ENCODE measurements around the gene RELL1.

RELL1 gene

DNA sequence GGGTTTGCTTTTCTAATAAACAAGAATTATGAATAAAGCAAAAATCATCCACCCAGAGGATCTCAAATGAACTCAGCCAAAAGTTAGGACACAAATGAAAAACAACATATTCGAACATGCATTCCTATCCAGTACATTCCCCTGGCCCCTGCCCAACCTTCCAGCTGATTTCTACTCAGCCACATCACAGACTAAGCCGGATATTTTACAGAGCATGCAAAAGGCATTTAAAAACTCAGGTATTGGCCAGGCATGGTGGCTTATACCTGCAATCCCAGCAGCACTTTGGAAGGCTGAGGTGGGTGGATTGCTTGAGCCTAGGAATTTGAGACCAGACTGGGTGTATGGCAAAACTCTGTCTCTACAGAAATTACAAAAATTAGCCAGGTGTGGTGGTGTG lies 54.6 kb downstream of the RELL1 start:
- no peak for DNase-seq

DNA sequence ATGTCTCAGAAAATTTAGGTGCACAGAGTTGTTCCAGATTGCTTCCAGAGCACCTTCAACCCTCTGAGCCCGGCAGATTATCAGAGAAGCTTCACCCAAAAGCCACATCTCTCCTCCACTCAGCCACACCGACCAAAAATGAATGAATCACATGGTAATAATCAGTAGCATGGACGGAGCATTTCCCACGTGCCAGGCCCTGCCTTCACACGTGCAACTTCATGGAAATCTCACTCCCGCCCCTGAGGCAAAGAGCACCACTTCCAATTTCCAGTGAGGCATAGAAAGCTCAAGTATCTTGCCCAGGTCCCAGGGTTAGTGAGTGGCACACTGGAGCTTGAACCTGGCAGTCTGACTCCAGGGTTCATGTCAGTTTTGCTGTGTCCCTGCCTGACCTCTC lies 56.5 kb downstream of the RELL1 start:
- no peak for DNase-seq

DNA sequence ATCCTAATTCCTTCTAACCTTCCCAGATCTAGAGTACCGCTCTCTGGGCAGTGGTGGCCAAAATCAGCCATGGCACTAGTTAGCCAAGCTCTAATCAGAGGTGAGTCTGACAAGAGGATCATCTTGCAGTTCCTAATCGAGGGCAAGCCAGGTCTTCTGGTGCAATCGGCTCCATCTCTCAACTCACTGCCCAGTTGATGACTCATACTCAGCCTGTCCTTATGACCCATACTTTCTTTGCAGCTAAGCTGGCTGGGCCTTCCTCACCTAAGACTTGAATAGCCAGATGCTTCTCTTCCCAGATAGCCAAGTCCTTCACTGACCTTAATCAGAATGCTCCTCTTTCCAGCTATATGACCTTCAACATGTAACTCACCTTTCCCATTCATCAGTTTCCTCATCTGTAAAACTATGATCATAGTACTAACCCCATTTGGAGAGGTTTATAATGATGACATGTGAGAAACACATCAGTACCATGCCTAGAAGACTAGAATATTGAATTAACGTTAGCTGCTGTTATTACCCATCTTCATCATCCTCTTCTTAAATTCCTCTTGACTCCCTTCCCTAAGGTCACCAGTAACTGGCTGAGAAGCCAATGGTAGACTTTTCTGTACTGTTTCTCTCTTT lies 57.1 kb downstream of the RELL1 start:
- no peak for DNase-seq

DNA sequence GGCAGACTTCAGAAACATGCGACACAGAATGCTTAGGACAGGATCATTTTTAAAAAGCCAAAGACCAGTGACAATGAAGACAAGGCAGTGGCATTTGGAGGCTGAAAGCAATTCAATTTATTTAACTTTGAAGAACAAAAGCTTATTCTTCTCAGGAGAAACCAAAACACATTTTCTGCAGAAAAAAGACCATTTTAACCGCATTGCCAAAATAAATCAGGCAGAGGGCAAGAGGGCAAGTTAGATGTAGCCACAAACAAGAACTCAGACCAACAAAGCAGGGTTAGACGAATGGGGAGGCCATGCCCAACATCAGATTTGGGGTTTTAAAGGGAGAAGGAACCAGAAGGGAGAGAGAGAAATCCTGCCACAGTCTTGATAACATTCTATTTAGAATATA lies 58.9 kb downstream of the RELL1 start:
- no peak for DNase-seq

DNA sequence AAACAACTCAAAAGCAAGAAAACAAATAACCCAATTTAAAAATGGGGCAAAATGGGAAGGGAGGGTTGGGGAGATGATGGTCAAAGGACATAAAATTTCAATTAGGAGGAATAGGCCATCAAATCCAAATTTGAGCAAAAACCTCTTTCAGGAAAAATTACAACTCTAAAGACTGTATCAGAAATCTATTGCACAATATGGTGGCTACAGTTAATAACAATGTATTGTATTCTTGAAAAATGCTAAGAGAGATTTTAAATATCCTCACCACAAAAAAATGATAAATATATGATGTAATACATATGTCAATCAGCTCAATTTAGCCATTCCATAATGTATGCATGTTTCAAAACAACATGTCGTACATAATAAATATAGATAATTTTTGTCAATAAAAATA lies 60.7 kb downstream of the RELL1 start:
- no peak for DNase-seq

DNA sequence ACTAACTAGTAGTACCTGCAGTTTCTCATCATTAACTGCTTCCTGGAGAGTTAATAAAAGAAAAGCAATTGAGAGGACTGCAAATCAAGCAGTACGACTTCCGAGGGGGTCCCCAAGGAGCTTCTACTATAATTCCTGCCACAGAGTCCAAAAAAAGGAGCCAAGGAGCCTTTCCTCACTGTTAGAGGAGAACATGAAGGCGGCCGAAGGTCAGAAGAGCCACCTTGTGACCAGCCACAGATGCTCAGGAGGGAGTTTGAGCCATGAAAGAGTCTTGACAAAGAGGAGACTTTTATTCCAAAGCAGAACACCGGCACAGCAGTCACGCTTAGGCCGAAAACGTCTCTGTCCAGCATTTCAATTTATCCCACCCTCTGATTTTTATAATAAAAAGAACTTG lies 62.2 kb downstream of the RELL1 start:
- no peak for DNase-seq

DNA sequence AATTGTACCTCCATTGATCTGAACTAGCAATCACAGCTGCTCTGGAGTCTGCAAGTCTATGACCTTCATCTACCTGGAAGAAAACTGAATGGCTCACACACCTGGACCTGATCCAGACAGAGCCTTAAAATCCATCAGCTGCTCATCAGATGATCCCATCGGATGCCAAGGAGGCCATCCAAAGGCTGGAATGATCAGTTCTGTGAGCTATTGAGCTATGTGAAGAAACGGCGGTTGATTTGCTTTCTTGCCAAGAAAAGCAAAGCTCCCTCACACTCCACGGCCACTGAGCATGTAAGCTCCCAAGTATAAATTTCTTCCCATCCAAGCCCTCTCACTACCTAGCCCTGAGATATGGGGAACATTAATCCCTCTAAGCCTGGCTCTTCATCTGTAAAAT lies 63.1 kb downstream of the RELL1 start:
- no peak for DNase-seq

DNA sequence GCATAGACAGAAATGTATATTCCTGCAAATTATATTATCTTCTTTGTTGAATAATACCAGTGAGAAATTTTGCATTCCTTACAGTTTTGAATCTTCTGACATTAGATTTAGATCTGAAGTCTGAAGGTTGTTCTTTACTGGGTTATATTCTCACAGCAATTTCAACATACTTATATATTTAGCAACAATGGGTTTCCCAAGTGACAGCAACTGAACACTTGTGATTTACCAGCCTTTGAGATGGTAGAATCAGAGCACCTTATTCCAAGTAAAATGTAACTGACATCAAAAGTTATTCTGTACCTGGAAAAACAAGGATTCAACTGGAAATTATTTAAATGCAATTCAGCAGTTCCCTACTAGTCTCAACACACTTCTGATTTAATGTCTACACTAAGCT lies 66.0 kb downstream of the RELL1 start:
- no peak for DNase-seq

DNA sequence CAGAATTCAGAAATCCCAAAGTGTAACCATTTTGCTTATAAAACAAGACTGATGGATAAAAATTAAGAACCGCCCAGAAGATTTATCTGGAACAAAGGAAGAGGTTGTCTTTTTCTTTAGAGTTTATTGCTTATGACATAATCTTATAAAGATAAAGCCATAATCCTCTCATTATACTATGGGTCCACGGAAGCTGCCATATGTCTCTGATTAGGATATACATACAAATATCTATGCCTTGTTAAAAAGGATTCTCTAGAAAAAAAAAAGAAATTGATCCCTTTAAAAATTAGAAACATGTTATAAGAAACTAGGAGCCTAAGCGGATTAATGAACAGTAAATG lies 70.5 kb downstream of the RELL1 start:
- DNase-seq: no peak

DNA sequence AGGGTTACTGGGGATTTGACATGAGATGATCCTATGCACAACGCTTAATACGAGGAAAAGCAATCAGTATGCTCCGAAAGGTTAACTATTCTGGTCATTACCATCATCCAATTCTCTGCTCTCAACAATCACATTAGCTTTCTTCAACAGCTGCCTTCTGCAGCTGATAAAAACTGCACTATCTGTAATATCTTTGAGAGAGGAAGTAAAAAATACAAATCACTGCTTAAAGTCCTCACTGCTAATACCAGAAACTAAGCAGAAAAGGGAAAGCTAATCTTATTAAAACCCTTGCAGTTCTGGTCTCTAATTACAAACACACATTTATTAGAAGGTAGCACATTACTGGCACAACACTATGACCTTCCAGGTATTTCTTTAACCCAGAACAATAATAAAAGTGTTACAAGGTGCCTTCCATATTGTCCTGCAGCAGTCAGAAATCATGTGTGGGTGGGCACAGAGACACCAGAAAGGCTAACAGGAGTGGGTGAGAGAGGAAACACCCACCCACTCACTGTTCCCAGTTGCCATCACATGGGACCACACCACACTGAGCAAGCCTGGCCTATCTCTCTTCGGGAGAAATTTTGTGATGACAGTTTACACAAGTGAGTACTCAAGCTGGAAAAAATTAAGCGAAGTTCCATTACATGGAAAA lies 71.0 kb downstream of the RELL1 start:
- DNase-seq: no peak

DNA sequence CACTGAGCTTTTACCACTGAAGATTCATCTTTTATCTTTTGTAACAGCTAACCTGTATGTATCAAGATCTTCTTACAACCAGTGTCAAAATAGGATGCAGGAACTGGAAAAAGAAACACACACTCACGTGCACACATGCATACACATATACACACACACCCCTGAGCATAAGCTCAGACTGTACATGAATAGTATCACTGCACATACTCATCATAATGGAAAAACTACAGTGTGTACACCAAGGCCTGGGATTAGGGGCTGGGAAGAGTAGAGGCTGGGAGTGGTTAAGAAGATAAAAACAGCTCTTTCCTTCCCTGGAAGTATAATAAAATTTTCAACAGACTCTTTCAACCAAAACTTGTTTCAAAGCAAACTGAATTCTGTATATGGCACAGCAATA lies 73.4 kb downstream of the RELL1 start:
- no peak for DNase-seq

DNA sequence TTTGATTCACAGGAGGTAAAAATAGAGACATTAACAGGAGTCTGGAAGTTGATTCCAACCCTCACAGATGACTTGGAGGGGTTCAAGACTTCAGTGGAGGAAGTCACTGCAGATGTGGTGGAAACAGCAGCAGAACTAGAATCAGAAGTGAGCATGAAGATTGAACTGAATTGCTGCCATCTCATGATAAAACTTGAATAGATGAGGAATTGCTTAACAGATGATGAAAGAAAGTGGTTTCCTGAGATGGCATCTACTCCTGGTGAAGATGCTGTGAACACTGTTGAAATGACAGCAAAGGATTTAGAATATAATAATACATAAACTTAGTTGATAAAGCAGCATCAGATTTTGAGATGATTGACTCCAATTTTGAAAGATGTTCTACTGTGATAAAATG lies 76.5 kb downstream of the RELL1 start:
- DNase-seq: no peak

DNA sequence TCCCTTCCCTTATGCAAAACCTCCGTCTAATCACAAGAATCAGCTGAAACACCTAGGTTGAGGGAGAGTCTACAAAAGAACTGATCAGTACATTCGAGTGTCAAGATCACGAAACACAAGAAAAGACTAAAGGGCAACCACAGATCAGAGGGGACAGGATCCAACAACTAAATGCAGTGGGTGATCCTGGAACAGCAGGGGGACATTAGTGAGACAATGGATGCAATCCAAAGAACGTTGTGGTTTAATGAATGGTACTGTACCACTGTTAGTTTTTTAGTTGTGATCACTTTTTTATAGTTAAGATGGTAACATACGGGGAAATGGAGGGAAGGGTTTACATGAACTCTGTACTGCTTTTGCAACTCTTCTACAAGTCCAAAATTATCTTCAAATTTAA lies 79.2 kb downstream of the RELL1 start:
- DNase-seq: no peak

DNA sequence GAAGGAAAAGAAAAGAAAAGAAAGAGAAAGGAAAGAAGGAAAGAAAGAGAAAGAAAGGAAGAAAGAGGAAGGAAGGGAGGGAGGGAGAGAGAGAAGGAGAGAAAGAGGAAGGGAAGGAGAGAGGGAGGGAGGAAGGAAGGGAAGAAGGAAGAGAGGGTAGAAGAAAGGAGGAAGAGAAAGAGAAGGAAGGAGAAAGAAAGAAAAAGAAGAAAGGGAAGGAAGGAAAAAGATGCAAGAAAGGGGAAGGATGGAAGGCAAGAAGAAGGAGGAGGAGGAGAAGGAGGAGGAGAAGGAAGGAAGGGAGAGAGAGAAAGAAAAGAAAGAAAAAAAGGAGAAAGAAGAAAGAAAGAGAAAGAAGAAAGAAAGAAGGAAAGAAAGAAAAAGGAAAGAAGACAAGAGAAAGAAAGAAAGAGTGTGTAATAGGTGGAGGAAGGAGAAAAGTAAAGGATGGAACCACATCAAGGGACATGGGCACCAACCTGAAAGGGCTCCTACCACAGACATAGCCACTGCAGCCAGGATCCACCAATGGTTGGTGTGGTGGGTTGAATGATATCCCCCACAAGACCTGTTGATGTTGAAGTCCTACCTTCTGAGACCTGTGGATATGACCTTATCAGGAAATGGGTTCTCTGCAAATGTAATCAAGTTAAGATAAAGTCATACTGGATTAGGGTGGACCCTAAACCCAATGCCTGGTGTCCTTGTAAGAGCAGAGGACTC lies 80.2 kb downstream of the RELL1 start:
- DNase-seq: no peak

DNA sequence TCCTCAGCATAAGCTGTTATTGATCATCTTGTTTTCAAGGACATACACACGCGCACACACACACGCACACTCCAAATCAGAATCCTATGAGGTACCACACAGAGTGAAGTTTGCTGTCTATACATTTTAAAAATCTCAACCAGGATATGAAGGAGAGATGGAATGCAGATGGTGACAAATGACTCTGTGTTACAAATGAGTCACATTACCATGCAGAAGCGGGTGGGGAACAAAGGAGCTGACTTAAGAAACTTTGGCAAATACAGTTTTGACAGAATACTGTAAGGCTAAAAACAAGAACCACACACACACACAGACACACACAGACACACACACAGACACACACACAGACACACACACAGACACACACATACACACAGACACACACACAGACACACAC lies 81.7 kb downstream of the RELL1 start:
- no peak for DNase-seq

DNA sequence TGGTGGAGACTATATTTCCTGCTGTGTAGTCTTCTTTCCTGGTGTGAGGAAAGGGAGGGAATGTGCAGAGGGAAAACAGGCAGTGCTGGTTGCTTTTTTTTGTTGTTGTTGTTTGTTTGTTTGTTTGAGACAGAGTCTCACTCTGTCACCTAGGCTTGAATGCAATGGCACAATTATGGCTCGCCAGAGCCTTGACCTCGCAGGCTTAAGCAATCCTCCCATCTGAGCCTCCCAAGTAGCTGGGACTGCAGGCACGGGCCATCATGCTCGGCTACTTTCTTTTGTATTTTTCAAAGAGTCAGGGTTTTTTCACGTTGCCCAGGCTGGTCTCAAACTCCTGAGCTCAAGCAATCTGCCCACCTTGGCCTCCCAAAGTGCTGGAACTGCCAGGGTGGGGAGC lies 82.5 kb downstream of the RELL1 start:
- DNase-seq: no peak

DNA sequence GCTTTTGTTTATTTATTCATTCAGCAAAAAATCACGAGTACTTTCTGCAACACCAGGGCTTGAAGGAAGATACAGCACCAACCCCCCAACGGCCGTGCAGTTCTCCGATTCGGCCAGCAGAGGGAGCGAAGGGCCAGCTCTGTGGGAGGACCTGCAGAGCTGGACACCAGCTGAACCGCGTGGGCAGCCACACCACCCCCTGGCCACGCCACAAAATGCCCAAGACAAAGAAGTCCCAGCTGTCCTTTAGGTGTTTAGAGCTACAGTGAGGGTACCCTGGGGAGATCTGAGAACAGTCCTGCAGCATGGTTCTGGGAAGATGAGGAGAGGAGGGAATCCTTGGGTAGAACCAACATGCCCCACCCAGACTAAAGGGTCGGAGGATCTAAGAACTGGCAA lies 83.1 kb downstream of the RELL1 start:
- peak; percentile 13 for DNase-seq

DNA sequence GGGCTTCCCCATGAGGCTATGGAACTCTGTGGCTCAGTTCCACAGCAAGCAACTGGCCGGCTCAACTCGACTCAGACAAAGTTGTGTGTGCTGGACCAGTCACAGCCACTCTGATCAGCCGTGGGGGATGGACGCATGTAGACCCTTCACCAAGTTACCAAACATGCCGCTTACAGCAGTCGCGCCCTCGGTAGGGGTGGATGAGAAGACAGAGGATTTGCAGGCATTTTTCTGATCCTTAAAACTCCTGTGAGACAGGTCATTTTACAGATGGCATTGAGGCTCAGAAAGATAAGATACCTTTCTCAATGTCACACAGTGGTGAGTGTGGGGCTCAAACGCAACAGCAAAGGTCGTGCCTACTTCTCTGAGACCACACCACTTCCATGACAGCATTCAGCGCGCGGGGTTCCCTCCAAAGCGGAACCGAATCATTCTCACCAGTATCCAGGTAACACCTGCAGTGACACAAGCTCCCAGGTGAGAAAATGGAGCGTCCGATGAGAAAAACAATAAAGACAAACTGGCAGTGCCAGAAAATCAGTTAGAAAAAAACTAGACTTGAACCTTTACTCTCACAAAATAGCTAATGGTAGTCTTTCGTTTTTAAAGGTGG lies 83.6 kb downstream of the RELL1 start:
- no peak for DNase-seq

DNA sequence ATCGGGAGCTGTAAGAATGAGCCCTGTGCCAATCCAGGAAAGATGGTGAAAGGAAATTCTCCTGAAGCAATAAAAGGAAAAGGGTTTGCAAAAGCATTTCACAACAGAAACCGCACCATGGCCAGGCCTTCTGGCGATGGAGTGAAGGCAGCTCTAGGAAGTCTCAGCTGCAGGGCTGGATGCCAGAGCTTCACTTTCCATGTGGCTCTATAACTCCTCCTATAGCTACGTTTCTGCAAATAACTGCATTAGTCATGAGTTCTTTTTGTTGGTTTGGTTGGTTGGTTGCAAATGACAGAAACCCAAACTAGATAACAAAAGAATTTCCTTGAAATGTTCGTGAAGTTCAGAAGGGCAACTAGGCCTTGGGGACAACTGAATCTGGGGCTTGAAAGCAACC lies 84.6 kb downstream of the RELL1 start:
- no peak for DNase-seq

DNA sequence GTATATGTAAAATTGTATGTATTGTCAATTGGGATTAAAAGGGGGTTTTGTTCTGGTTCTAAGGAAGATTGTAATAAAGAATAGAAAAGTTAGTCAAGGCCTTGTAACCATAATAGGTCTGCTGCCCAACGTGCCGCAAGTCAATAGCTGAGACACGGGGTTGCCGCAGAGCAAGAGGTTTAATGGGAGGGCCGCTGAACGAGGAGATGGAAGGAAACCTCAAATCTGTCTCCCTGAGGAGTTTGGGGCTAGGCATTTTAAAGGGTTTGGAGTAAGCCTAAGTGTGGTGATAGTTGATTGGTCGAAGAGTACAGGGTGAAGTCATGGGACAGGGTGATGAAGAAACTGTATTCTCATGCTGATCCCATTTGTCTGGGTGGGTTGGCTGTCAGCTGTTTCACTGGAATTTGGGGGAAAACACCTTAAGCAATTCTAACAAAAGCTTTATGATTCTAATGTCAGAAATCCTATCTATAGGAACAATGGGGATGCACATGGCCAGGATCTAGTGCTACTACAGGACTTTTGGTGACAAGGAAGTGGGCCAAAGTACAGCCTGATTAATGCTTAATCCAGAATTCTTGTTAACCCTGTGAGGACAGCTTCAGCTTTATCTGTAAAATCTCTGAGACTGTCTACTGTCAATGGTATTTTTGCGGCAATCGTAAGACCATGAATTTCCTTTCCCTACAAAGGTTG lies 86.9 kb downstream of the RELL1 start:
- DNase-seq: no peak

DNA sequence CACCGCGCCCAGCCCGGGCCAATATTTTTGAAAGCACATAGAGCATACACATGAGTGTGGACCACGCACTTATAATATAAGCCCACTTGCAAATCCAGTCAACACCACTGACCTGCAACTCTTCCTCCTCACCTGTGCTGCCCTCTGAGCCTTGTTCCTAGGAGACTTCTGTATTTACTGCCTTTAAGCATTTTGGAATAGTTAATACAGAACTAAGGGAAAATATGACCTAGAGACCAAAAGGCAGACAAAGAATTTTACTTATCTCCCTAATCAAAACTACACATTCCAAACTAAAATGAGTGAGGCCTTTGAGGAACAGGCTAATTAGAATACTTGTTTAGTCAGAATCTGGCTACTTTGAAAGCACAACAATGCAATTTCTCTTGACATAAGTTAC lies 89.1 kb downstream of the RELL1 start:
- no peak for DNase-seq

DNA sequence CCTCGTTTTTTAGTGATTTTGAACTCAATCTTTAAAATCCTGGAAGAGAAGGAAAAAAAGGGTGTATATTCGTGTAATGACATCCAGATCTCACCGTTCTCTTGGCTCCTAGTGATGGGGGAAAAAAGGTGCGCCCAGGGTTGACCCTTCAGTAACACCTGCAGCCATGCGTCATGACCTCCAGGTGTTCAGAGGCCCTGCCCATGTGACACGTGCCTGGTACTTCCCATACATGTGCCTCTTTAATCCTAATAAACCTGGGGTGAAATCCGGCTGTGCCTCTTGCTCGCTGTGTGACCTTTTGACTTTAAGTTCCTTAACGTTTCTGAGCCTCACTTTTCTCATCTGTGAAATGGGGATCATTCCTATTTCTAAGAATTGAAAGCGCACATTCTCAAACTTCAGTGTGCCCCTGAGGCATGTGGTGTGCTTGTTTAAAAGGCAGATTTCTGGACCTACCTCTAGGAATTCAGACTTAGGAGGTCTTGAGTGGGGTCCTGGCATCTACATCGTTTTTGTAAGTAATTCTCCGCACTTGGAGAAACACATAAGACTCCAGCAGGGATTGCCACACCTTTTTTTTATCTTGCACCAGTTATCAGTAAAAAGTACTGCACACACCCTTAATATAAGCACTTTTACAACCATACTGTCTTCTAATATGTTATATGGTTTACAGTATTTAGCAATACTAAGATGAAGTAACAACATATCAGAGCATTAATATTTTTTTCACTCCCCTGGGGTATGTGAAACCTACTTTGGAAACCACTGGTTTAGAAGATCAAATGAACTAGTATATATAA lies 90.1 kb downstream of the RELL1 start:
- DNase-seq: no peak

DNA sequence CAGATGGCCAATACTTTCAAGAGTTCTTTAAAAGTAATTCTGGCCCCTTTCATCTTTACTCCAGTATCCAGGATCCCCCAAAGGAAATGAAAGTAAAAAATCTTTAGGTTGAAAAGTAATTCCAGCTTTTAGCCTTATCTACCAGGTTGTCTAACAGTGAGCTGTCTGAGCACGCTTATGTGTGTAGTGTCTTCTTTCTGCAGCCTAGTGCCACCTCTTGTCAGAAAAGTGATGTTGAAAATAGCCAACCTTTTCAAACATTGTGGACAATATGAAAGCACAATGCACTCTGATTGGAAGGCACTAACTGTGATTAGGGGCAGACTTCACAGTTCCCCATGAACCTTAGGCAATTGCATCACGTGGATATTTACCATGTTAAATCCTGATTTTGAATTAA lies 92.1 kb downstream of the RELL1 start:
- DNase-seq: no peak
